SK-N-MC (cell line): ENCODE results near the gene GPRIN1.

Experiments used
- EZH2 ChIP-seq: fragments of 200-600 bp; sonication (generic); IDR thresholded peaks from one replicate; pipeline ENCODE4 v1.6.1; 2017; ENCODE audit warnings: antibody characterized with exemption
- POLR2AphosphoS5 ChIP-seq: IDR thresholded peaks from 2 replicates; pipeline ENCODE4 v1.6.1; 2012; ENCODE audit warnings: mild to moderate bottlenecking, low read depth, low read length, borderline replicate concordance

- no peak for TF ChIP-seq POLR2AphosphoS5
- no peak for TF ChIP-seq EZH2
Observed at GRCh38 chr5:176595386-176595943, 14.5 kb downstream of the GPRIN1 start.
